HCT116 (cell line): Measurements from ENCODE around the gene INSYN2A. TPM values are rescaled to one million over a fixed set of nuclear protein-coding genes. Genes with fewer than 3 reads are reported as not detected.
A peak's percentile ranks its signal among the peaks of the same experiment; 100 is the strongest.

Experiments used
- ATAC-seq: fragments of 200-7000 bp; cut with Tn5 transposase; 2 replicates; pipeline ENCODE4 v1.9.1; 2020; ENCODE audit warnings: mild to moderate bottlenecking, moderate library complexity
- BruUV-seq: library from RNA; stranded (reverse); fragments of 400-500 nt; replicated peaks from 2 replicates; lab custom pipeline; 2021; lab: Mats Ljungman, UMichigan
- CTCF ChIA-PET: fragments of 300-600 bp; sonication (Branson Sonifier 250); formaldehyde crosslinking; loops from one replicate; lab custom pipeline; 2021; ENCODE audit warnings: antibody characterized with exemption; lab: Charles Lee
- POLR2A ChIA-PET: fragments of 300-600, 350-600 bp; sonication (Branson Sonifier 250); formaldehyde crosslinking; loops from one replicate; lab custom pipeline; 2021; ENCODE audit warnings: antibody characterized with exemption; lab: Charles Lee
- RAD21 ChIA-PET, 2 experiments: fragments of 300-600 bp; sonication (Branson Sonifier 250); formaldehyde crosslinking; loops; one replicate each; lab custom pipeline; 2023; ENCODE audit warnings: low total read pairs in 2 of 2; ENCODE audit not compliant: uncharacterized antibody in 2 of 2, unreplicated experiment in 2 of 2, low non-redundant PET in 1 of 2; lab: Charles Lee
- DNase-seq: peaks from one replicate; pipeline ENCODE4 v3.0.0-alpha.2; 2010; ENCODE audit warnings: low read depth, low spot score
- H2AFZ ChIP-seq: fragments of 200-600 bp; shearing (Covaris generic), sonication (generic); 2 replicates; pipeline ENCODE4 v1.6.1; 2017; ENCODE audit warnings: low read depth, mixed run types, mixed read lengths, antibody characterized with exemption, low read length; ENCODE audit not compliant: poor library complexity, severe bottlenecking
- H3K27ac ChIP-seq: 2 replicates; pipeline ENCODE4 v1.5.1; 2012; ENCODE audit warnings: low read depth, low read length
- H3K27me3 ChIP-seq: fragments of 200-600 bp; sonication (generic); 2 replicates; pipeline ENCODE4 v1.6.1; 2016; ENCODE audit warnings: mixed run types, low read length, mixed read lengths; ENCODE audit not compliant: insufficient read depth
- H3K36me3 ChIP-seq, 2 experiments: fragments of 200-500 bp in 1 of 2; fragments of 200-600 bp in 1 of 2; sonication (Bioruptor generic) in 1 of 2; sonication (generic) in 1 of 2; 2 replicates each; pipeline versions ENCODE4 v1.5.1 to v1.6.1; 2014 to 2016; ENCODE audit warnings: low read length in 2 of 2, inconsistent platforms in 1 of 2, mixed read lengths in 1 of 2, mixed run types in 1 of 2; ENCODE audit not compliant: insufficient read depth in 2 of 2, control insufficient read depth in 1 of 2
- H3K4me1 ChIP-seq, 2 experiments: fragments of 200-600 bp in 1 of 2; sonication (generic) in 1 of 2; 2 replicates each; pipeline versions ENCODE4 v1.5.1 to v1.6.1; 2012 to 2017; ENCODE audit warnings: low read length in 2 of 2, inconsistent platforms in 1 of 2, mild to moderate bottlenecking in 1 of 2, mixed read lengths in 1 of 2, mixed run types in 1 of 2, moderate library complexity in 1 of 2; ENCODE audit not compliant: insufficient read depth in 2 of 2, control insufficient read depth in 1 of 2
- H3K4me2 ChIP-seq: fragments of 200-600 bp; sonication (generic); 2 replicates; pipeline ENCODE4 v1.6.1; 2017; ENCODE audit warnings: mixed run types, low read length, mixed read lengths
- H3K4me3 ChIP-seq, 2 experiments: fragments of 200-600 bp in 1 of 2; sonication (generic) in 1 of 2; replicated peaks in 1 of 2; 2 replicates each; pipeline ENCODE4 v1.5.1; 2011 to 2016; ENCODE audit warnings: low read length in 2 of 2, control low read depth in 1 of 2, low read depth in 1 of 2, mild to moderate bottlenecking in 1 of 2, mixed read lengths in 1 of 2, mixed run types in 1 of 2
- H3K79me2 ChIP-seq: fragments of 200-600 bp; sonication (generic); 2 replicates; pipeline ENCODE4 v1.6.1; 2017; ENCODE audit warnings: mild to moderate bottlenecking, mixed run types, low read length, moderate library complexity, mixed read lengths; ENCODE audit not compliant: insufficient read depth
- H3K9ac ChIP-seq: fragments of 200-600 bp; sonication (generic); 2 replicates; pipeline ENCODE4 v1.6.1; 2016; ENCODE audit warnings: low read length, mixed read lengths
- H3K9me2 ChIP-seq: fragments of 200-600 bp; sonication (generic), shearing (Covaris generic); 2 replicates; pipeline ENCODE4 v1.6.1; 2017; ENCODE audit warnings: mixed run types, mild to moderate bottlenecking, moderate library complexity; ENCODE audit not compliant: insufficient read depth
- H3K9me3 ChIP-seq, 2 experiments: fragments of 200-500 bp in 1 of 2; fragments of 200-600 bp in 1 of 2; sonication (Bioruptor generic) in 1 of 2; sonication (generic) in 1 of 2; 2 replicates each; pipeline ENCODE4 v1.6.1; 2014 to 2017; ENCODE audit warnings: low read length in 2 of 2, mixed read lengths in 2 of 2, inconsistent platforms in 1 of 2, low read depth in 1 of 2, mild to moderate bottlenecking in 1 of 2, mixed run types in 1 of 2, moderate library complexity in 1 of 2; ENCODE audit not compliant: control insufficient read depth in 1 of 2, insufficient read depth in 1 of 2
- H4K20me1 ChIP-seq: fragments of 200-600 bp; sonication (generic), shearing (Covaris generic); 2 replicates; pipeline ENCODE4 v1.6.1; 2017; ENCODE audit warnings: mixed run types, mild to moderate bottlenecking, moderate library complexity; ENCODE audit not compliant: insufficient read depth
- EGR1 ChIP-seq: IDR thresholded peaks from 2 replicates; pipeline ENCODE4 v1.6.1; 2012; ENCODE audit warnings: low read depth
- POLR2A ChIP-seq: IDR thresholded peaks from 2 replicates; pipeline ENCODE4 v1.7.0; 2011; ENCODE audit warnings: borderline replicate concordance; ENCODE audit not compliant: insufficient read depth, insufficient read length; ENCODE audit errors: extremely low read depth
- SP1 ChIP-seq: IDR thresholded peaks from 2 replicates; pipeline ENCODE4 v1.6.1; 2012; ENCODE audit warnings: low read depth
- SRF ChIP-seq: IDR thresholded peaks from 2 replicates; pipeline ENCODE4 v1.6.1; 2012; ENCODE audit warnings: low read depth
- TCF7L2 ChIP-seq: IDR thresholded peaks from 2 replicates; pipeline ENCODE4 v1.7.0; 2011; ENCODE audit warnings: borderline replicate concordance, inconsistent platforms; ENCODE audit not compliant: insufficient read depth, insufficient read length; ENCODE audit errors: extremely low read depth
- intact Hi-C: fragments of 100-400 bp; cut with micrococcal nuclease; formaldehyde crosslinking; loops from 2 replicates; pipeline ENCODE4 v1.10.0; 2022
- total RNA-seq: library from RNA; stranded (reverse); gene quantifications from one replicate; pipeline ENCODE4 v1.2.1, GENCODE V29; 2021; ENCODE audit not compliant: unreplicated experiment
- TF ChIP-seq, protein P1 (sequence below): IDR thresholded peaks from 2 replicates; pipeline ENCODE4 v1.6.1; 2011; ENCODE audit warnings: mild to moderate bottlenecking, low read length, moderate library complexity; ENCODE audit not compliant: insufficient replicate concordance; ENCODE audit errors: extremely low read depth
- TF ChIP-seq, protein P2 (sequence below): IDR thresholded peaks from 2 replicates; pipeline ENCODE4 v1.6.1; 2012; ENCODE audit warnings: low read depth

Gene INSYN2A
- total RNA-seq, 1 experiment from 2014 or later = not detected

- CTCF ChIA-PET = no interaction called here
- intact Hi-C loops = no loop called here
- Histone ChIP-seq H3K4me2 (no peak overlapping the region), H3K36me3 (no peaks in the 10 kb centered on the region), H3K27ac (no peak overlapping the region), H2AFZ (no peak overlapping the region), H3K9me2 (no peaks in the 10 kb centered on the region), H4K20me1 (peaks cover 4% of the 10 kb centered on the region; the same call in 1 of the 2 replicates), H3K27me3 (no peaks in the 10 kb centered on the region), H3K9ac (no peak overlapping the region), H3K9me3 (no peaks in the 10 kb centered on the region), H3K4me1 (no peaks in the 10 kb centered on the region), H3K4me3 (no peak overlapping the region), H3K79me2 (no peaks in the 10 kb centered on the region)
- DNase-seq (no peak), ATAC-seq (no peak)
- BruUV-seq = no TSS peak
- POLR2A ChIA-PET = no interaction called here
- TF ChIP-seq SRF = no peak
- no peak for TF ChIP-seq EGR1
- TF ChIP-seq SP1 = no peak
- TF ChIP-seq, protein P1, sequence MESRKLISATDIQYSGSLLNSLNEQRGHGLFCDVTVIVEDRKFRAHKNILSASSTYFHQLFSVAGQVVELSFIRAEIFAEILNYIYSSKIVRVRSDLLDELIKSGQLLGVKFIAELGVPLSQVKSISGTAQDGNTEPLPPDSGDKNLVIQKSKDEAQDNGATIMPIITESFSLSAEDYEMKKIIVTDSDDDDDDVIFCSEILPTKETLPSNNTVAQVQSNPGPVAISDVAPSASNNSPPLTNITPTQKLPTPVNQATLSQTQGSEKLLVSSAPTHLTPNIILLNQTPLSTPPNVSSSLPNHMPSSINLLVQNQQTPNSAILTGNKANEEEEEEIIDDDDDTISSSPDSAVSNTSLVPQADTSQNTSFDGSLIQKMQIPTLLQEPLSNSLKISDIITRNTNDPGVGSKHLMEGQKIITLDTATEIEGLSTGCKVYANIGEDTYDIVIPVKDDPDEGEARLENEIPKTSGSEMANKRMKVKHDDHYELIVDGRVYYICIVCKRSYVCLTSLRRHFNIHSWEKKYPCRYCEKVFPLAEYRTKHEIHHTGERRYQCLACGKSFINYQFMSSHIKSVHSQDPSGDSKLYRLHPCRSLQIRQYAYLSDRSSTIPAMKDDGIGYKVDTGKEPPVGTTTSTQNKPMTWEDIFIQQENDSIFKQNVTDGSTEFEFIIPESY = no peak
- TF ChIP-seq TCF7L2 = no peak
- TF ChIP-seq POLR2A = no peak
- TF ChIP-seq, protein P2, sequence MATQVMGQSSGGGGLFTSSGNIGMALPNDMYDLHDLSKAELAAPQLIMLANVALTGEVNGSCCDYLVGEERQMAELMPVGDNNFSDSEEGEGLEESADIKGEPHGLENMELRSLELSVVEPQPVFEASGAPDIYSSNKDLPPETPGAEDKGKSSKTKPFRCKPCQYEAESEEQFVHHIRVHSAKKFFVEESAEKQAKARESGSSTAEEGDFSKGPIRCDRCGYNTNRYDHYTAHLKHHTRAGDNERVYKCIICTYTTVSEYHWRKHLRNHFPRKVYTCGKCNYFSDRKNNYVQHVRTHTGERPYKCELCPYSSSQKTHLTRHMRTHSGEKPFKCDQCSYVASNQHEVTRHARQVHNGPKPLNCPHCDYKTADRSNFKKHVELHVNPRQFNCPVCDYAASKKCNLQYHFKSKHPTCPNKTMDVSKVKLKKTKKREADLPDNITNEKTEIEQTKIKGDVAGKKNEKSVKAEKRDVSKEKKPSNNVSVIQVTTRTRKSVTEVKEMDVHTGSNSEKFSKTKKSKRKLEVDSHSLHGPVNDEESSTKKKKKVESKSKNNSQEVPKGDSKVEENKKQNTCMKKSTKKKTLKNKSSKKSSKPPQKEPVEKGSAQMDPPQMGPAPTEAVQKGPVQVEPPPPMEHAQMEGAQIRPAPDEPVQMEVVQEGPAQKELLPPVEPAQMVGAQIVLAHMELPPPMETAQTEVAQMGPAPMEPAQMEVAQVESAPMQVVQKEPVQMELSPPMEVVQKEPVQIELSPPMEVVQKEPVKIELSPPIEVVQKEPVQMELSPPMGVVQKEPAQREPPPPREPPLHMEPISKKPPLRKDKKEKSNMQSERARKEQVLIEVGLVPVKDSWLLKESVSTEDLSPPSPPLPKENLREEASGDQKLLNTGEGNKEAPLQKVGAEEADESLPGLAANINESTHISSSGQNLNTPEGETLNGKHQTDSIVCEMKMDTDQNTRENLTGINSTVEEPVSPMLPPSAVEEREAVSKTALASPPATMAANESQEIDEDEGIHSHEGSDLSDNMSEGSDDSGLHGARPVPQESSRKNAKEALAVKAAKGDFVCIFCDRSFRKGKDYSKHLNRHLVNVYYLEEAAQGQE = peak; percentile 43
- RAD21 ChIA-PET = no interaction called here
Observed at GRCh38 chr10:127158662-127159061, 37.7 kb downstream of the INSYN2A start.
